Astrocyte (in vitro differentiated cells and primary cell): ENCODE data around the gene MALT1.
"Not testable (repeated sequence)": the region's sequence is repeated elsewhere in the genome, so short reads cannot be mapped to it uniquely, and the experiment has no call there.

Experiments used
- CTCF ChIP-seq: IDR thresholded peaks from 2 replicates; pipeline ENCODE4 v1.5.1; 2011; ENCODE audit warnings: low read depth, mild to moderate bottlenecking, inconsistent platforms, low read length, moderate library complexity; ENCODE audit not compliant: insufficient read depth
- EZH2 ChIP-seq: IDR thresholded peaks from 2 replicates; pipeline ENCODE4 v1.6.1; 2012; ENCODE audit warnings: mild to moderate bottlenecking, low read length, inconsistent platforms; ENCODE audit not compliant: insufficient read depth

DNA sequence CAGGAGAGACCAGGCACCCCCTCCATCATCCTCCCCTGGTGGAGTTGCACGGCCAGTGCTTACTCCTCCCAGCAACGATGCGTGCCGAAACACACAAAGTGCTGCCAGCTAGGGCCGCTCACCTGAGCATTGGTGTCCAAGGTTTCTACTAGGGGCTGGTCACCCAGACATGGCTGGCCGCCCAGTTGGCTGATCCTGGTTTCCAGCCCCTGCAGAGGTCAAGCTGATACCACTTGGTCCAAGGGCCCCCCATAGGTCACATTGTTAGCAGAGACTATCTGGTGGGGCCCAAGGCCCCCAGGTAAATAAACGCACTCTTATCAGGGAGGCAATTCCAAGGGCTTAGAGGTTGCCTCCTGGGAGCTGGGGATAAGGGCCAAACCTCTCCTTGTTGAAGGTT, 86.1 kb downstream of the MALT1 start:
- not testable (repeated sequence) for TF ChIP-seq CTCF, EZH2
